IMR-90 (cell line): ENCODE data around the gene GRAMD1B.

Experiments
- BHLHE40 ChIP-seq: fragments of 150-350 bp; IDR thresholded peaks from 2 replicates; pipeline ENCODE4 v1.6.1; 2016; ENCODE audit warnings: mild to moderate bottlenecking, low read depth, low read length
- CEBPB ChIP-seq: IDR thresholded peaks from 2 replicates; pipeline ENCODE4 v1.6.1; 2012; ENCODE audit warnings: low read depth, low read length, improper control_type of control experiment
- CHD1 ChIP-seq: IDR thresholded peaks from 2 replicates; pipeline ENCODE4 v1.6.1; 2012; ENCODE audit warnings: low read depth, low read length, improper control_type of control experiment
- CTCF ChIP-seq: conservative IDR thresholded peaks from 2 replicates; pipeline ENCODE4 v1.5.1; 2012; ENCODE audit warnings: mild to moderate bottlenecking, low read depth, low read length, improper control_type of control experiment
- ELK1 ChIP-seq: fragments of 150-350 bp; IDR thresholded peaks from 2 replicates; pipeline ENCODE4 v1.6.1; 2016; ENCODE audit warnings: low read depth, mild to moderate bottlenecking, low read length, moderate library complexity, borderline replicate concordance
- FOS ChIP-seq: fragments of 150-350 bp; IDR thresholded peaks from 2 replicates; pipeline ENCODE4 v1.6.1; 2016; ENCODE audit warnings: low read depth, low read length
- MAFK ChIP-seq: IDR thresholded peaks from 2 replicates; pipeline ENCODE4 v1.6.1; 2012; ENCODE audit warnings: low read depth, low read length, improper control_type of control experiment
- MAZ ChIP-seq: IDR thresholded peaks from 2 replicates; pipeline ENCODE4 v1.6.1; 2012; ENCODE audit warnings: low read depth, mild to moderate bottlenecking, low read length, improper control_type of control experiment, moderate library complexity, borderline replicate concordance
- MXI1 ChIP-seq: IDR thresholded peaks from 2 replicates; pipeline ENCODE4 v1.6.1; 2012; ENCODE audit warnings: low read depth, mild to moderate bottlenecking, low read length, moderate library complexity, borderline replicate concordance
- POLR2A ChIP-seq: IDR thresholded peaks from 2 replicates; pipeline ENCODE4 v1.6.1; 2012; ENCODE audit warnings: mild to moderate bottlenecking, low read depth, low read length
- RAD21 ChIP-seq: IDR thresholded peaks from 2 replicates; pipeline ENCODE4 v1.6.1; 2012; ENCODE audit warnings: low read length, improper control_type of control experiment
- RCOR1 ChIP-seq: IDR thresholded peaks from 2 replicates; pipeline ENCODE4 v1.6.1; 2012; ENCODE audit warnings: mild to moderate bottlenecking, low read length, improper control_type of control experiment; ENCODE audit not compliant: insufficient replicate concordance
- SMC3 ChIP-seq: fragments of 150-350 bp; IDR thresholded peaks from 2 replicates; pipeline ENCODE4 v1.6.1; 2016; ENCODE audit warnings: low read depth, mild to moderate bottlenecking, antibody characterized with exemption, low read length, moderate library complexity
- TF ChIP-seq, protein P1 (sequence below): fragments of 150-350 bp; IDR thresholded peaks from 2 replicates; pipeline ENCODE4 v1.6.1; 2017; ENCODE audit warnings: mild to moderate bottlenecking, antibody characterized with exemption, low read length, low read depth

GRCh38 chr11:123477205-123477907, 47.3 kb downstream of the GRAMD1B start:
- TF ChIP-seq CHD1: no peak
- no peak for TF ChIP-seq FOS
- TF ChIP-seq CTCF: no peak
- TF ChIP-seq POLR2A: no peak
- no peak for TF ChIP-seq MAFK
- TF ChIP-seq CEBPB: no peak
- no peak for TF ChIP-seq RAD21
- TF ChIP-seq ELK1: no peak
- TF ChIP-seq, protein P1, sequence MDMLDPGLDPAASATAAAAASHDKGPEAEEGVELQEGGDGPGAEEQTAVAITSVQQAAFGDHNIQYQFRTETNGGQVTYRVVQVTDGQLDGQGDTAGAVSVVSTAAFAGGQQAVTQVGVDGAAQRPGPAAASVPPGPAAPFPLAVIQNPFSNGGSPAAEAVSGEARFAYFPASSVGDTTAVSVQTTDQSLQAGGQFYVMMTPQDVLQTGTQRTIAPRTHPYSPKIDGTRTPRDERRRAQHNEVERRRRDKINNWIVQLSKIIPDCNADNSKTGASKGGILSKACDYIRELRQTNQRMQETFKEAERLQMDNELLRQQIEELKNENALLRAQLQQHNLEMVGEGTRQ: no peak
- TF ChIP-seq BHLHE40: no peak
- TF ChIP-seq MXI1: no peak
- no peak for TF ChIP-seq MAZ
- TF ChIP-seq SMC3: no peak
- no peak for TF ChIP-seq RCOR1
